Liver (tissue), 9 donors: ENCODE measurements around the gene TNNT1. TPM values are rescaled to one million over a fixed set of nuclear protein-coding genes. Genes with fewer than 3 reads are reported as not detected.

Source experiments
- DNase-seq: peaks from one replicate; pipeline ENCODE4 v3.0.0-alpha.2; 2017; ENCODE audit warnings: low spot score
- H3K27ac ChIP-seq, 2 donors: one replicate each; pipeline ENCODE4 v1.7.0; 2013; ENCODE audit warnings: inconsistent platforms in 2 of 2, low read length in 2 of 2, control low read depth in 1 of 2, low read depth in 1 of 2, mild to moderate bottlenecking in 1 of 2
- H3K27me3 ChIP-seq, 4 donors: one replicate each; pipeline versions ENCODE4 v1.6.1 to v1.7.0; 2013; ENCODE audit warnings: low read length in 3 of 4, inconsistent platforms in 1 of 4, mild to moderate bottlenecking in 1 of 4, moderate library complexity in 1 of 4; ENCODE audit not compliant: control insufficient read depth in 4 of 4, insufficient read depth in 4 of 4
- H3K36me3 ChIP-seq, 4 donors: one replicate each; pipeline versions ENCODE4 v1.6.1 to v1.7.0; 2013; ENCODE audit warnings: low read length in 3 of 4, mild to moderate bottlenecking in 3 of 4, low read depth in 1 of 4, moderate library complexity in 1 of 4; ENCODE audit not compliant: control insufficient read depth in 4 of 4, insufficient read depth in 3 of 4
- H3K4me1 ChIP-seq, 4 donors: one replicate each; pipeline versions ENCODE4 v1.6.1 to v1.7.0; 2013; ENCODE audit warnings: low read length in 3 of 4, mild to moderate bottlenecking in 3 of 4, moderate library complexity in 1 of 4; ENCODE audit not compliant: control insufficient read depth in 4 of 4, insufficient read depth in 4 of 4
- H3K4me3 ChIP-seq, 3 donors: one replicate each; pipeline versions ENCODE4 v1.6.1 to v1.7.0; 2013; ENCODE audit warnings: low read length in 3 of 3, control low read depth in 1 of 3, low read depth in 1 of 3, mild to moderate bottlenecking in 1 of 3
- H3K9ac ChIP-seq, 2 donors: one replicate each; pipeline ENCODE4 v1.7.0; 2013; ENCODE audit warnings: low read length in 2 of 2, mild to moderate bottlenecking in 2 of 2, moderate library complexity in 2 of 2, control low read depth in 1 of 2, low read depth in 1 of 2
- H3K9me3 ChIP-seq, 4 donors: one replicate each; pipeline versions ENCODE4 v1.6.1 to v1.7.0; 2013; ENCODE audit warnings: low read length in 3 of 4; ENCODE audit not compliant: control insufficient read depth in 4 of 4
- EGR1 ChIP-seq, 2 donors: IDR thresholded peaks; 2 replicates each; pipeline ENCODE4 v1.6.1; 2016 to 2018; ENCODE audit warnings: antibody characterized with exemption in 2 of 2, low read depth in 2 of 2
- FOXA1 ChIP-seq: IDR thresholded peaks from 2 replicates; pipeline ENCODE4 v1.6.1; 2016; ENCODE audit warnings: antibody characterized with exemption
- FOXA2 ChIP-seq: IDR thresholded peaks from 2 replicates; pipeline ENCODE4 v1.6.1; 2016; ENCODE audit warnings: antibody characterized with exemption
- GABPA ChIP-seq, 2 donors: IDR thresholded peaks in 1 of 2; conservative IDR thresholded peaks in 1 of 2; 2 replicates each; pipeline ENCODE4 v1.6.1; 2016; ENCODE audit warnings: antibody characterized with exemption in 2 of 2, mild to moderate bottlenecking in 1 of 2, moderate library complexity in 1 of 2
- HNF4G ChIP-seq: IDR thresholded peaks from 2 replicates; pipeline ENCODE4 v1.6.1; 2016; ENCODE audit warnings: antibody characterized with exemption
- JUND ChIP-seq, 2 donors: IDR thresholded peaks; 2 replicates each; pipeline ENCODE4 v1.6.1; 2016; ENCODE audit warnings: antibody characterized with exemption in 2 of 2
- NR2F2 ChIP-seq: IDR thresholded peaks from 2 replicates; pipeline ENCODE4 v1.6.1; 2016; ENCODE audit warnings: antibody characterized with exemption
- SP1 ChIP-seq: IDR thresholded peaks from 2 replicates; pipeline ENCODE4 v1.6.1; 2018; ENCODE audit warnings: antibody characterized with exemption, mild to moderate bottlenecking
- TAF1 ChIP-seq: conservative IDR thresholded peaks from 2 replicates; pipeline ENCODE4 v1.6.1; 2016; ENCODE audit warnings: antibody characterized with exemption, mild to moderate bottlenecking
- YY1 ChIP-seq: IDR thresholded peaks from 2 replicates; pipeline ENCODE4 v1.6.1; 2016; ENCODE audit warnings: antibody characterized with exemption, mild to moderate bottlenecking
- WGBS: extraction: QIAGEN DNeasy Blood & Tissue Kit; methylation state at CpG from one replicate; pipeline ENCODE4 v1.1.7; 2013; 5-methylcytosine and 5-hydroxymethylcytosine counted together
- polyA plus RNA-seq, 2 donors: library from polyadenylated mRNA; stranded (reverse) in 1 of 2; unstranded in 1 of 2; fragments of 200-250 nt in 1 of 2; fragments of >200 nt in 1 of 2; fragmentation: Nextera tagmentation in 1 of 2; extraction: Ambion mirVana in 1 of 2; gene quantifications; one replicate each; pipeline versions ENCODE4 v1.2.1 to v1.2.3, GENCODE V29; 2013 to 2015
- total RNA-seq, 2 donors: library from RNA; depleted of rRNA; stranded (reverse); fragments of >200 nt; gene quantifications; one replicate each; pipeline ENCODE4 v1.2.3, GENCODE V29; 2014
- TF ChIP-seq, protein P1 (sequence below): IDR thresholded peaks from 2 replicates; pipeline ENCODE4 v1.6.1; 2016; ENCODE audit warnings: antibody characterized with exemption, mild to moderate bottlenecking
- TF ChIP-seq, protein P2 (sequence below): IDR thresholded peaks from 2 replicates; pipeline ENCODE4 v1.6.1; 2016; ENCODE audit warnings: antibody characterized with exemption
- TF ChIP-seq, protein P3 (sequence below): IDR thresholded peaks from 2 replicates; pipeline ENCODE4 v1.6.1; 2016; ENCODE audit warnings: antibody characterized with exemption
- TF ChIP-seq, protein P4 (sequence below): IDR thresholded peaks from 2 replicates; pipeline ENCODE4 v1.6.1; 2016; ENCODE audit warnings: antibody characterized with exemption
- donor health status: healthy.
- donor health status: healthy.
- donor health status: healthy.
- donor health status: healthy.
- donor health status: healthy.

Gene TNNT1
- total and polyA plus RNA-seq, 4 donors, result 0.15 to 0.28 TPM; not detected in 2

DNA sequence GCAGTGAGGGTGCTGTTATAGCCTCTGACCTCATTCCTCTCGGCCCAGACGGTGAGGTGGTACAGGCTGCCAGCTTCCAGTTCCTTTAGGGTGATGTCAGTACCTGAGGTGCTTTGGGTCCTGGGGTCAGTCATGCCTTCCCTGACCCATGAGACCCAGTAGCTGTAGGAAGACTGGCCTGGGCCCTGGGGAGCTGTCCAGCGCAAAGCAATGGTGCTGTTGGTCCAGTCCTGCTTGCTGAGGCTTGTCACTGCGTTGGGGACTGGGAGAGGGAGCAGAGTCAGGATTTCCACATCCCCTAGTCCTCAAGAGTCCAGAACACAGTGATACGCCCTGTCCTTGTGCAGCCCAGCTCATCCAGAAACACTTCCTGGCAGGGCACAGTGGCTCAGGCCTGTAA lies 49.6 kb upstream of the TNNT1 start:
- Histone ChIP-seq H3K36me3 (peaks cover 0 to 3% (median 1%) of the 10 kb centered on the region in 4 donors), H3K27ac (no peak overlapping the region), H3K27me3 (no peaks in the 10 kb centered on the region), H3K4me1 (no peaks in the 10 kb centered on the region), H3K9me3 (no peaks in the 10 kb centered on the region), H3K4me3 (no peak overlapping the region), H3K9ac (no peak overlapping the region)
- no peak for DNase-seq
- TF ChIP-seq, protein P1, sequence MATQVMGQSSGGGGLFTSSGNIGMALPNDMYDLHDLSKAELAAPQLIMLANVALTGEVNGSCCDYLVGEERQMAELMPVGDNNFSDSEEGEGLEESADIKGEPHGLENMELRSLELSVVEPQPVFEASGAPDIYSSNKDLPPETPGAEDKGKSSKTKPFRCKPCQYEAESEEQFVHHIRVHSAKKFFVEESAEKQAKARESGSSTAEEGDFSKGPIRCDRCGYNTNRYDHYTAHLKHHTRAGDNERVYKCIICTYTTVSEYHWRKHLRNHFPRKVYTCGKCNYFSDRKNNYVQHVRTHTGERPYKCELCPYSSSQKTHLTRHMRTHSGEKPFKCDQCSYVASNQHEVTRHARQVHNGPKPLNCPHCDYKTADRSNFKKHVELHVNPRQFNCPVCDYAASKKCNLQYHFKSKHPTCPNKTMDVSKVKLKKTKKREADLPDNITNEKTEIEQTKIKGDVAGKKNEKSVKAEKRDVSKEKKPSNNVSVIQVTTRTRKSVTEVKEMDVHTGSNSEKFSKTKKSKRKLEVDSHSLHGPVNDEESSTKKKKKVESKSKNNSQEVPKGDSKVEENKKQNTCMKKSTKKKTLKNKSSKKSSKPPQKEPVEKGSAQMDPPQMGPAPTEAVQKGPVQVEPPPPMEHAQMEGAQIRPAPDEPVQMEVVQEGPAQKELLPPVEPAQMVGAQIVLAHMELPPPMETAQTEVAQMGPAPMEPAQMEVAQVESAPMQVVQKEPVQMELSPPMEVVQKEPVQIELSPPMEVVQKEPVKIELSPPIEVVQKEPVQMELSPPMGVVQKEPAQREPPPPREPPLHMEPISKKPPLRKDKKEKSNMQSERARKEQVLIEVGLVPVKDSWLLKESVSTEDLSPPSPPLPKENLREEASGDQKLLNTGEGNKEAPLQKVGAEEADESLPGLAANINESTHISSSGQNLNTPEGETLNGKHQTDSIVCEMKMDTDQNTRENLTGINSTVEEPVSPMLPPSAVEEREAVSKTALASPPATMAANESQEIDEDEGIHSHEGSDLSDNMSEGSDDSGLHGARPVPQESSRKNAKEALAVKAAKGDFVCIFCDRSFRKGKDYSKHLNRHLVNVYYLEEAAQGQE, result peak; percentile 59
- TF ChIP-seq HNF4G (no peak), NR2F2 (no peak), TAF1 (no peak), FOXA2 (no peak)
- 85% methylated on average over 5 of the region's 5 CpGs for WGBS

DNA sequence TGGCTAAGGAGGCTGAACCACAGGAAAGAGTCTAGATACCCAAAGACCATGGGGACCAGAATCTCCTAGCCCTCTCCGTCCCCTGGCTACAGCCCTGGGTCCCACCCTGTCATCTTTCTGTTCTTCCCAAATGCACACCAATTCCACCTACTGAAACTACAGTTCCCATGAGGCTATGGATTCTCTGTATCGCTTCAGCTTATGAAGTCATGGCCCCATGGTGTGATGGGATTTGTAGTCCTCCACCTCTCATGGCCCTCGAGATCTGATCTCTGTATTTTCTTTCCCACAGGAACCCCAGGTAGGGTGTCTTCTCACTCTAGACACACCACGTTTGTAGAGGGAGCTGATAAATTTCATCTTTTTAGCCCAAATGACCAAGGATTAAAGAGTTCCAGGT lies 48.5 kb upstream of the TNNT1 start:
- H3K36me3 ChIP-seq, result peaks cover 0 to 3% (median 1%) of the 10 kb centered on the region in 4 donors
- WGBS, result 83% methylated on average over 4 of the region's 4 CpGs

More for the DNA sequence above, 48.5 kb upstream of the TNNT1 start:
- Histone ChIP-seq H3K27ac (no peak overlapping the region), H3K9me3 (no peaks in the 10 kb centered on the region), H3K4me3 (no peak overlapping the region), H3K27me3 (no peaks in the 10 kb centered on the region), H3K9ac (no peak overlapping the region), H3K4me1 (no peaks in the 10 kb centered on the region)
- no peak for TF ChIP-seq NR2F2
- no peak for TF ChIP-seq FOXA1
- TF ChIP-seq HNF4G, result no peak
- TF ChIP-seq, protein P2, sequence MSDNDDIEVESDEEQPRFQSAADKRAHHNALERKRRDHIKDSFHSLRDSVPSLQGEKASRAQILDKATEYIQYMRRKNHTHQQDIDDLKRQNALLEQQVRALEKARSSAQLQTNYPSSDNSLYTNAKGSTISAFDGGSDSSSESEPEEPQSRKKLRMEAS, result no peak
- no peak for TF ChIP-seq JUND (IDR thresholded peaks at IDR 0.05)
- TF ChIP-seq, protein P3, sequence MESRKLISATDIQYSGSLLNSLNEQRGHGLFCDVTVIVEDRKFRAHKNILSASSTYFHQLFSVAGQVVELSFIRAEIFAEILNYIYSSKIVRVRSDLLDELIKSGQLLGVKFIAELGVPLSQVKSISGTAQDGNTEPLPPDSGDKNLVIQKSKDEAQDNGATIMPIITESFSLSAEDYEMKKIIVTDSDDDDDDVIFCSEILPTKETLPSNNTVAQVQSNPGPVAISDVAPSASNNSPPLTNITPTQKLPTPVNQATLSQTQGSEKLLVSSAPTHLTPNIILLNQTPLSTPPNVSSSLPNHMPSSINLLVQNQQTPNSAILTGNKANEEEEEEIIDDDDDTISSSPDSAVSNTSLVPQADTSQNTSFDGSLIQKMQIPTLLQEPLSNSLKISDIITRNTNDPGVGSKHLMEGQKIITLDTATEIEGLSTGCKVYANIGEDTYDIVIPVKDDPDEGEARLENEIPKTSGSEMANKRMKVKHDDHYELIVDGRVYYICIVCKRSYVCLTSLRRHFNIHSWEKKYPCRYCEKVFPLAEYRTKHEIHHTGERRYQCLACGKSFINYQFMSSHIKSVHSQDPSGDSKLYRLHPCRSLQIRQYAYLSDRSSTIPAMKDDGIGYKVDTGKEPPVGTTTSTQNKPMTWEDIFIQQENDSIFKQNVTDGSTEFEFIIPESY, result no peak
- no peak for TF ChIP-seq SP1
- no peak for TF ChIP-seq FOXA2
- TF ChIP-seq YY1, result no peak
- TF ChIP-seq, protein P4, sequence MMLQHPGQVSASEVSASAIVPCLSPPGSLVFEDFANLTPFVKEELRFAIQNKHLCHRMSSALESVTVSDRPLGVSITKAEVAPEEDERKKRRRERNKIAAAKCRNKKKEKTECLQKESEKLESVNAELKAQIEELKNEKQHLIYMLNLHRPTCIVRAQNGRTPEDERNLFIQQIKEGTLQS, result no peak
- no peak for TF ChIP-seq EGR1 (IDR thresholded peaks at IDR 0.05; ENCODE audit: low read depth in 2 of 2)
- TF ChIP-seq, protein P1, result no peak
- no peak for TF ChIP-seq GABPA (IDR thresholded peaks at IDR 0.05 in 1 of 2, conservative IDR thresholded peaks at IDR 0.05 in 1 of 2)
- no peak for DNase-seq
